Thymus (tissue), 14 donors: ENCODE results near the gene SPDYA. TPM values are rescaled to one million over a fixed set of nuclear protein-coding genes. Genes with fewer than 3 reads are reported as not detected.

Experiments used
- DNase-seq, 9 donors: peaks; one replicate each; pipeline ENCODE4 v3.0.0-alpha.2; 2013; ENCODE audit warnings: low spot score in 9 of 9, low read depth in 6 of 9, missing footprints in 1 of 9
- H3K27ac ChIP-seq, 2 donors: one replicate each; pipeline ENCODE4 v1.5.1; 2013; ENCODE audit warnings: control low read depth in 1 of 2, low read depth in 1 of 2, low read length in 1 of 2, mild to moderate bottlenecking in 1 of 2, moderate library complexity in 1 of 2
- H3K27me3 ChIP-seq, 2 donors: one replicate each; pipeline ENCODE4 v1.5.1; 2013; ENCODE audit warnings: low read length in 1 of 2; ENCODE audit not compliant: control insufficient read depth in 2 of 2, insufficient read depth in 1 of 2
- H3K36me3 ChIP-seq, 2 donors: one replicate each; pipeline ENCODE4 v1.5.1; 2013; ENCODE audit warnings: low read length in 1 of 2, mild to moderate bottlenecking in 1 of 2, moderate library complexity in 1 of 2; ENCODE audit not compliant: control insufficient read depth in 2 of 2, insufficient read depth in 2 of 2
- H3K4me1 ChIP-seq, 2 donors: one replicate each; pipeline ENCODE4 v1.5.1; 2013; ENCODE audit warnings: low read length in 2 of 2; ENCODE audit not compliant: control insufficient read depth in 2 of 2, insufficient read depth in 2 of 2
- H3K4me3 ChIP-seq, 2 donors: one replicate each; pipeline ENCODE4 v1.5.1; 2013; ENCODE audit warnings: low read length in 2 of 2, control low read depth in 1 of 2, mild to moderate bottlenecking in 1 of 2
- H3K9me3 ChIP-seq, 2 donors: one replicate each; pipeline ENCODE4 v1.5.1; 2013; ENCODE audit warnings: low read length in 1 of 2, mild to moderate bottlenecking in 1 of 2; ENCODE audit not compliant: control insufficient read depth in 2 of 2, insufficient read depth in 1 of 2
- WGBS: extraction: QIAGEN DNeasy Blood & Tissue Kit; methylation state at CpG from one replicate; pipeline ENCODE4 v1.1.7; 2013; 5-methylcytosine and 5-hydroxymethylcytosine counted together
- long read RNA-seq, 10 donors: transcript quantifications; one replicate each; lab custom pipeline, GENCODE V29; 2026
- polyA plus RNA-seq: library from polyadenylated mRNA; stranded (reverse); fragments of 200-250 nt; gene quantifications from one replicate; pipeline ENCODE4 v1.2.3, GENCODE V29; 2013
- total RNA-seq: library from RNA; stranded (reverse); fragments of 120-200 nt; gene quantifications from one replicate; pipeline ENCODE4 v1.2.4, GENCODE V29; 2013
- donor health status: healthy.

Gene SPDYA
- 0.47 TPM for total RNA-seq
- polyA plus RNA-seq: 0.21 TPM
- long read RNA-seq, donor 1: 0 reads
- long read RNA-seq, donor 2, partial matches to known transcripts: 20 of 45 reads
- long read RNA-seq, donor 2, other reads (novel, unspliced or antisense): 25 of 45 reads
- long read RNA-seq, donor 3, partial matches to known transcripts: 0 of 15 reads
- long read RNA-seq, donor 3, other reads (novel, unspliced or antisense): 15 of 15 reads
- long read RNA-seq, donor 4: 0 reads
- long read RNA-seq, donor 5: 0 reads
- long read RNA-seq, donor 6: 0 reads
- long read RNA-seq, donor 7, partial matches to known transcripts: 13 of 18 reads
- long read RNA-seq, donor 7, other reads (novel, unspliced or antisense): 5 of 18 reads
- long read RNA-seq, donor 8: 0 reads
- long read RNA-seq, donor 9, partial matches to known transcripts: 0 of 10 reads
- long read RNA-seq, donor 9, other reads (novel, unspliced or antisense): 10 of 10 reads
- long read RNA-seq, donor 10: 0 reads

GRCh38 chr2:28810384-28811285, at the start of gene SPDYA:
SPDYA (plus strand) TSS chr2:28810834; CDS start chr2:28816015, 5,181 bp downstream.
- DNase-seq: peak; percentile 27 to 85 (median 67)
- H3K27ac ChIP-seq: peak within 1 kb of the TSS in 1 of 2 donors; percentile 28
- WGBS: 8% methylated on average over 97 of the region's 97 CpGs
- H3K9me3 ChIP-seq: peaks cover 0 to 3% of the 10 kb centered on the region in 2 donors
- peak within 1 kb of the TSS; percentile 51 to 65 for H3K4me3 ChIP-seq
- peaks cover 0 to 6% of the 10 kb centered on the region in 2 donors for H3K36me3 ChIP-seq
- peaks cover 6 to 14% of the 10 kb centered on the region in 2 donors for H3K4me1 ChIP-seq
- H3K27me3 ChIP-seq: peaks cover 0 to 8% of the 10 kb centered on the region in 2 donors

DNA sequence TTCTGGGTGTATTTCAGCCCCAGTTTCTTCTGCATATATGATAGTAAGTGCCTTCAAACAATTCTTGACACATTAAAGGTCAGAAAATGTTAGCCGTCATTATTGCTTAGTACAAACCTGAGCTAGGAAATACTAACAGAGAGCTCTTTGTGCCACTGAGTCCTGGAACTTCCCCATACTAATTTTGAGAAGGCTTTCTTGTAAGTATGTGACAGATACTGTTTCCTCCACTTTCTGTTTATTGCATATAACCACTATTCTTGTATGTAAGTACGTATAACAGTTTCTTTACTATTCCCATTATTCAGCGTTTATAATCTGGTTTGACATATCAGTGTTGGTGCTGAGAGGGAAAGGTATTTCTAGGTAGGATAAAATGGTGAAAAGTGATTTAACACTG, 49.2 kb upstream of the SPDYA start:
- Histone ChIP-seq H3K27ac (no peak overlapping the region), H3K4me3 (no peak overlapping the region), H3K9me3 (no peaks in the 10 kb centered on the region), H3K36me3 (peaks cover 12 to 16% of the 10 kb centered on the region in 2 donors), H3K4me1 (no peaks in the 10 kb centered on the region), H3K27me3 (no peaks in the 10 kb centered on the region)
- DNase-seq: no peak
- whole genome bisulfite sequencing: 98% methylated on average over 3 of the region's 3 CpGs

DNA sequence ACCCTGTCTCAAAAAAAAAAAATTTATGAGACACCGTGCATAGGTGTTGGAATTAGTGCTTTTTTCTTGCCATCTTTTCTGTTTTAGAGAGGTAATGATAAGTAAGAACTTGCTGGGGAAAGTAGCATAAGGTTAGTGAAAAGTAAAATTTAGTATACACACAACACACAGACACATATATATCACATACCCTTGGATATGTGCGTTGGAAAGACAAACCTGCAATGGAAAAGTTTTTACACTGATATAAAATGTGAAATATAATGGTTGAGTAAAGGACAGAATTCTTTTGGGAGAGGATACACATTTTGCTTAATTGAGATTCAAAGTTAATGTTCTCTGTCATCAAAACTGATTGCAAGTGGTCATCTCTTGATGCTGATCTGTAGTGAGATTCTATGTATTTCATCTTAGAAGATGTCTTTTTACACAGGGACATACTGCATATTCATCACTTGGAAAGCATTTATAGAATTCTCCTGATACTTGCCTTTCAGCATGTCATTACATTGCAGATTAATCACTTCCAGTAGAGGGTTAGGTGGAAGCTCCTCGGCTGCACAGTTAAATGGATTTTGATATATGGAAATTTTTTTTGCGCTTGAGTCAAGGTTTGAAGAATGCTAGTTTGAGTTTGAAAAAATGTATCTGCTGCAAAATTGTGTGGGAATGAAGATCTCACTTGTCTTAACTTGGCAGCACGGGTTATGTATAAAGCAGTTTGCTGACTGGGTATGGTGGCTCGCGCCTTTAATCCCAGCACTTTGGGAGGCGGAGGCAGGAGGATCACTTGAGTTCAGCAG, 45.5 kb upstream of the SPDYA start:
- H3K9me3 ChIP-seq: no peaks in the 10 kb centered on the region
- H3K27me3 ChIP-seq: no peaks in the 10 kb centered on the region
- no peaks in the 10 kb centered on the region for H3K4me1 ChIP-seq
- no peak overlapping the region for H3K4me3 ChIP-seq
- no peak for DNase-seq
- peaks cover 3 to 9% of the 10 kb centered on the region in 2 donors for H3K36me3 ChIP-seq
- 97% methylated on average over 8 of the region's 8 CpGs for WGBS
- no peak overlapping the region for H3K27ac ChIP-seq

- no peaks in the 10 kb centered on the region for H3K27me3 ChIP-seq
- WGBS: 96% methylated on average over 2 of the region's 2 CpGs
- H3K27ac ChIP-seq: no peak overlapping the region
These were observed 44.6 kb upstream of the SPDYA start for GRCh38 chr2:28766070-28766469.

DNA sequence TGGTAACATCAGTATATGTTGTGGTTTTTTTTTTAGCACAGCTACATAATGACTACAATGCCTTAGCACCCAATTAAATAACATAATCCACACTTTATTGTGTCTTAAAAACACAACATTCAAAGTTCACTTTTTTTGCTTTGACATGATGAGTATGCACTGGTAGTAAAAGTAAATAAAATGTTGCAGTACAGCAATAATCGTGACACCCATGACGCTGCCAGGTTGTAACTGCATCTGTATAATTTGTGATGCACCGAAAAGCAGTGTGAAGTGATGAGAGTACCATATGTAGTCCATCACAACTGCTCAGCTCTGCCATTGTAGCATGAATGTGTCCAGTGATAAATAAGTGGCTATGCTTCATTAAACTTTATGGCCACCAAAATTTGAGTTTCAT, 43.3 kb upstream of the SPDYA start:
- Histone ChIP-seq H3K4me3 (no peak overlapping the region), H3K27me3 (no peaks in the 10 kb centered on the region), H3K27ac (no peak overlapping the region), H3K9me3 (no peaks in the 10 kb centered on the region), H3K36me3 (peaks cover 0 to 3% of the 10 kb centered on the region in 2 donors), H3K4me1 (no peaks in the 10 kb centered on the region)
- no peak for DNase-seq
- WGBS: 98% methylated on average over 3 of the region's 3 CpGs

More at GRCh38 chr2:28766070-28766469, 44.6 kb upstream of the SPDYA start:
- no peaks in the 10 kb centered on the region for H3K9me3 ChIP-seq
- no peaks in the 10 kb centered on the region for H3K4me1 ChIP-seq
- H3K4me3 ChIP-seq: no peak overlapping the region
- DNase-seq: no peak
- peaks cover 0 to 7% of the 10 kb centered on the region in 2 donors for H3K36me3 ChIP-seq

- H3K9me3 ChIP-seq: no peaks in the 10 kb centered on the region
- DNase-seq: no peak
- no peak overlapping the region for H3K27ac ChIP-seq
- peaks cover 0 to 3% of the 10 kb centered on the region in 2 donors for H3K36me3 ChIP-seq
- H3K4me3 ChIP-seq: no peak overlapping the region
- no peaks in the 10 kb centered on the region for H3K4me1 ChIP-seq
- no peaks in the 10 kb centered on the region for H3K27me3 ChIP-seq
These were observed 42.2 kb upstream of the SPDYA start for GRCh38 chr2:28768422-28768821.

DNA sequence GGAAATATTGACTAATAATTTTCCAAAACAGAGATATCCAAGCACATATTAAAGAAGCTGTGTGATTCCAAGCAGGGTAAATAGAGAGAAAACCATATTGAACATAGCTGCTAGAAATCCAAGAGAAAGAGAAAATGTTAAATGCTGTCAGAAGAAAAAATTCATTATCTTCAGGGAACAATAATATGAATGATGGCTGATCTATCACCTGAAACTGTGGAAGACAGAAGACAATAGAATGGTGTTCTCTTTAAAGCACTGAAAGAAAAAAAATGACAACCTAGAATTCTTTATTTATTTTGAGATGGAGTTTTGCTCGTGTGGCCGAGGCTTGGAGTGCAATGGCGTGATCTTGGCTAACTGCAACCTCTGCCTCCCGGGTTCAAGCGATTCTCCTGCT, 41.7 kb upstream of the SPDYA start:
- Histone ChIP-seq H3K36me3 (peaks cover 0 to 3% of the 10 kb centered on the region in 2 donors), H3K4me1 (no peaks in the 10 kb centered on the region), H3K9me3 (no peaks in the 10 kb centered on the region), H3K4me3 (no peak overlapping the region), H3K27me3 (no peaks in the 10 kb centered on the region), H3K27ac (no peak overlapping the region)
- DNase-seq: no peak
- WGBS: 90% methylated on average over 5 of the region's 5 CpGs

DNA sequence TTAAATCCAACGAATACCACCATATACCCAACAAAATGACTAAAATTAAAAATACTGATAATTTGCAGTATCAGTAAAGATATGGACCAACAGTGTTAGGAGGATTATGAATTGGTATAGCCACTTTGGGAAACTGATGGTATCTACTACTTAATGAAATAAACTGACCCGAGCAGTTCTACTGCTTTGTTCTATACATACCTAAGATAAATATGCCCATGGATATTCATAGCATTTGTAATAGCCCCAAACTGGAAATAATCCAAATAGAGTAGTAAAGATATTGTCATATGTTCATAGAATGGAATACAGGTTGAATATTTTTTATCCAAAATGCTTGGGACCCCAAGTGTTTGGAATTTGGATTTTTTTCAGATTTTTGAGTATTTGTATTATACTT, 38.3 kb upstream of the SPDYA start:
- Histone ChIP-seq H3K27me3 (no peaks in the 10 kb centered on the region), H3K27ac (no peak overlapping the region), H3K36me3 (peaks cover 0 to 6% of the 10 kb centered on the region in 2 donors), H3K4me1 (no peaks in the 10 kb centered on the region), H3K4me3 (no peak overlapping the region), H3K9me3 (no peaks in the 10 kb centered on the region)
- 96% methylated on average over 2 of the region's 2 CpGs for WGBS
- DNase-seq: no peak
